ENCODE results near the gene FOSL2.

- TF ChIP-seq EZH2phosphoT487 (IDR thresholded peaks at IDR 0.05; ENCODE audit: borderline replicate concordance) (no peak), CTCF (IDR thresholded peaks at IDR 0.05 in 2 of 3, conservative IDR thresholded peaks at IDR 0.05 in 1 of 3; ENCODE audit: borderline replicate concordance in 1 of 3, insufficient read depth in 1 of 3, low read depth in 2 of 3, low read length in 2 of 3) (no peak), POLR2A (IDR thresholded peaks at IDR 0.05; ENCODE audit: borderline replicate concordance, extremely low read depth, insufficient read depth, insufficient read length) (no peak), MAX (IDR thresholded peaks at IDR 0.05) (no peak)
Measured at GRCh38 chr2:28437149-28437835, 44.6 kb downstream of the FOSL2 start.

All from HCT116 (cell line).